Bone marrow (tissue), 2 donors: ENCODE measurements around the gene SMC6.

ENCODE experiments used
- DNase-seq, 2 donors: peaks; one replicate each; lab custom pipeline; 2025; lab: John Stamatoyannopoulos, UW

SMC6 gene

DNA sequence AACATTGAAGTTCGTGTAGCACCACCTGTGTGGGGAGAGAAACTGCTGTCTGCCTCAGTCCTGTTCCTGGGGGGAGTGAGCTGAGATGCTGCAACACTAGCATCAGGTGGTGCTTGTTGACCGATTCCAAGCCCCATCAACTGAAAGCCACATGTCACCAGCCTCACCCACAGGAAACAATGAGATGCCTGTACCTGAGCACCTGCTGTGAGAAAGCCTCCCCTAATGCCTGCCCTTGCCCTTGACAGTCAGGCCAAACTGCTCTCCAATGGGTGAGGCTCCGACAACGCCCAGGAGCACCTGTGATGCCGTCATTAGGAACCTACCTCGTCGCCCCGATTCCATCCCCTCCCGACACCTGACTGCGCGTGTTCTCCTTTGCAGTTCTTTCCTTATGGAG is 104.6 kb downstream of the SMC6 start:
- DNase-seq = no peak

DNA sequence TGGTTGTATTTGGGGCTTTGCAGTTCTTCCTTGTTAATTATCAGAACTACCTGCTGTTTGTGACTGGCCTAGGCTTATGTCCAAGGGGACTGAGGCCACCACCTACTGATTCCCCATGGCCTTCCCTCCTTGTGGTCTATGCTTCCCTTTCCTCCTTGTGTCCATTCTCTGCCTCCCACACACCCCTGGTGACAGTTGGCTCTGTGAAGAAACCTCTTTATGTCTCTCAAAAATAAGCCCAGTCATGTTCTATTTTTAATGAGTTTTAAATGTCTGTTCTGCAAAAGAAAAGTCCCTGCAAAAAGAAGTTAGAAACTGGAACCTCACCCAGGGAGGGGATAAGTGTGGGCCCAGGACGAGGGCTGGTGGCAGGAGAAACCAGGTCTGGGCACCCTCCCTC is 105.0 kb downstream of the SMC6 start:
- peak in 1 of 2 donors; percentile 26 for DNase-seq

DNA sequence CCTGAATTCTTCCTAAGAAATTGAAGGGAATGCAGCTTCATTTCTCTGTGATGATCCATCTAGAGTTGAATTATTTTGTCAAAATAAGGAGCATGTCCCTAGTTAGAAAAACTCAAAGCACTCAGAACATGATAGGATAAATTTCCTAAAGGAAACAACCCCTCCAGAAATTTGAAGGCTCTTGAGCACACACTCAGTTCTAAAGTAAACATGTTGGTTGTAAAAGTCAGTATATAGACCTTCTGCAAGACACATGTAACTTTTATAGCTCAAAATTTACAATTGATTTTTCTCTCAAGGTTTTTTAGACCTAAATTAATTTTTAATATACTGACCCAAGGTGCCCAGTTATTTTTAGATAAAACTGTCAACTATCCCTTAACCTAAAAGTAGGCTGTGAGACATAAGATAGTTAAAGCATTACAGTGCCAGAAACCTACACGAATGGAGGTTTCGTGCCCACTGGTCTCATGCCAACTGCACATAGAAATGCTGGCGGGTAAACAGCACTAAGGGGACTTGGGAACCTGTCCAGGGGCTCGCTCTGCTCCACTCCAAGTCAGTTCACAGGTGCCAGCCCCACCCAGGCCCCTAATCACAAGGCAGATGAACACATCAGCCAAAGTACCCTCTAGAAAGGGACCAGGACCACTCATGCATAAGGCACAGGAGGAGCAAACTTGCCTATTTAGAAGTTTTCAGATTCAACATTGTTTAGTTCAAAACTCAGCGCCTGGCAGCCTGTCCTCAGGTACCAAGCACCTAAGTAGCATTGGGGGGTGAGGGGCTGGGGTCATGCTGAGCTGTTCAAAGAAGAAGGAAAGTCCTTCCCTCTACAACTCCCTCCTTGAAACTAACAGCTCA is 106.5 kb downstream of the SMC6 start:
- no peak for DNase-seq

- peak in 1 of 2 donors; percentile 41 for DNase-seq
Measured at GRCh38 chr2:17646081-17646554, 107.5 kb downstream of the SMC6 start.

DNA sequence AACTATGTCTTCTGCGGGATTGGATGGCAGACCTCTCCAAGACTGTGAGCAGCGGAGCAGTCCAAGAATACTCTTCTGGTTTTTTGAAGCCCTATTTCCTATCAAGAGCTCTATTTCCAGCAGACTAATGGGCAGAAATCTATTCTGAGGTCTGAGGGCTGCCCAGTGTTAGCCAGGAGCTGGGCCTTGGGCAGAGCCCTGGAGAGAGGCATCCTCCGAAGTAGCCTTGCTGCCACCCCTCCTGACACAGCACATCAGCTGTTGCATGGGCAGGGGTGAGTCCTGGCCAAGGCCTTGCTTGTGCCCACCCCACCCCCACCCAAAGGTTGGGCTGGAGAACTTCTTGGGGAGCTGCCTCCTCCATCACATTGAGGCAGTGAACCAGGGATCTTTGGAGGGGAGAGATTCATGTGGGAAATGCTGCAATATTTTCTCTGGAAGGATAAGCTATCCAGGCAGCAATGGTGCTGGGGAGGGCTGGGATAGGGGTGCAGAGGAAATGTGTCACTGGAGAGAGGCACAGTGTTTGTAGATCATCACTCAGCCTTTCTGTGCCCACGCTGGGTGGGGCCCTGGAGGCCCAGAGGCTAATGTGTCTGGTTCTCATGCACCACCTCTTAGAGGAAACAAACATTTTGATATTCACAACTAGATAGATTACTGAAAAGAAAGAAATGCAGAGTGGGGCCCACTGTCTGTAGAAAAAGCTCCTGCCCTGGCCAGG is 108.5 kb downstream of the SMC6 start:
- DNase-seq = no peak

DNA sequence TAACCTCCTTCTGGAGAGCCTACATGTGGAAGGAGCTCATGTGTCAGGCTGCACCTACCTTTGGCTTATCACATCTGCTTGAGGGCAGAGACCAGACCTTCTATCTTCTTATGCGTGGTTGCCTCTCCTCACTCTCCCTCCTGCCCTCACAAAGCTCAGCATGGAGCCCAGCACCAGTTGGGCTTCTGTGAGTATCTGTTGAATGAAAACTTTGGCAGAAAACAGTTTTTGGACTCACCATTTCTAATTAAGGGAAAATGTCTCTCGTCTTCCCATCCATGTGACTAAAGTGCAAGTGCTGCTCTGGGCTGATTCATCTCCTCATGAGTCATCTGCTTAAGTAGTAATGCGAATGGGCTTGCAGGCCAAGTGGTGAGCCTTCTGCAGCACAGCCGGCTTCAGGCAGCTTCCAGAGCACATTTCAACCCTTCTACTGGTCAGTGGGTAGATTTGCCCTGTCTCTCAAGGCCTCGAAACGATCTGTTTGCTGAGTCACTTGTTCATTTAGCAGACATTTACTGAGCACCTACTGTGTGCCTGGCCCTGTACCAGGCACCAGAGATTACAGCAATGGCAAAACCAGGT is 110.5 kb downstream of the SMC6 start:
- DNase-seq = peak in 1 of 2 donors; percentile 7

- DNase-seq = no peak
Measured at GRCh38 chr2:17640406-17640805, 113.2 kb downstream of the SMC6 start.

- DNase-seq = no peak
Measured at GRCh38 chr2:17638196-17638743, 115.3 kb downstream of the SMC6 start.

- no peak for DNase-seq
Measured at GRCh38 chr2:17637131-17637906, 116.3 kb downstream of the SMC6 start.

- DNase-seq = no peak
Measured at GRCh38 chr2:17636257-17636656, 117.4 kb downstream of the SMC6 start.

GRCh38 chr2:17634997-17635396 is 118.6 kb downstream of the SMC6 start:
- no peak for DNase-seq

- no peak for DNase-seq
Measured at GRCh38 chr2:17630089-17630488, 123.5 kb downstream of the SMC6 start.

DNA sequence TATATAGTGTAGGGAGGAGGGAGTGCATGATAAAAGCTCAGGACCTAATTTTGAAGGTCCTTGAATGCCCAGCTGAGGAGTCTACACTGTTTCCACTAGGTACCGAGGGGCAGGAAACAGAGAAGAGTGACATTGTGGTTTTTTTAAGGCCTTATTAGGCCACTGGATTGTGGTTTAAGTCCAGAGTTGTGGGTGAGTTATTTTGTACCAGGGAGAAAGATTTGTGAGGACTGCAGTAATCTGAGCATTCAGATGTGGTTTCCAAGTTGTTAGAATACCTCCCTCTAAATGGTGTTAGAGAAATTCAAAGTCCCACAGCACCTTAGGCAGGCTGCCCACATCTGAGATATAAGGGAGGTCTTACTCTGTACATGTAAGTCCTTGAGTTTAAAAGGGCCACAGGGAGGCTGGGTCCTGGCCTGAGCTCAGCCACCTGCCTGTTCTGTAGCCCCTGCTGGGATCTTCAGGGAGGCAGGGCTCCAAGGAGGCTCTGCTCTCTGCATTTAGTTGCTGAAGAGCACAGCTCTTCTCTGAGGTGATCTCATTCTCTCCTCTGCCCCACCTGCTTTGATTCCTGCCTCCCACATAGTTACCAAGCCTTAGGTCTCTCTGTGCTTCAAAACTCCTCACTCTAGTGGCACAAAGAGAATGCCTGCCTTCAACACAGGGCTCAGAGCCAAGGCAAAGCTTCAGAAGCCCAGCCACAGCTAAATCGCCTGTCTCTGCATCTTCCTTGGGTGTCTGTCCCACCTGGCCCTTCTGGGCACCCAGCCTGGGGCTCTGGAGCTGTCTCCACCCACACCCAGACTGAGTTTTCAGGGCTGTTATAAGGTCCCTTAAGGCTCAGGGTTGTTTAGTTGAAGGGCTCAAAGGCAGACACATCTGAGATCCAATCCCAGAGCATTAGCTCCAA is 125.0 kb downstream of the SMC6 start:
- no peak for DNase-seq

GRCh38 chr2:17627434-17627833 is 126.2 kb downstream of the SMC6 start:
- DNase-seq = no peak

DNA sequence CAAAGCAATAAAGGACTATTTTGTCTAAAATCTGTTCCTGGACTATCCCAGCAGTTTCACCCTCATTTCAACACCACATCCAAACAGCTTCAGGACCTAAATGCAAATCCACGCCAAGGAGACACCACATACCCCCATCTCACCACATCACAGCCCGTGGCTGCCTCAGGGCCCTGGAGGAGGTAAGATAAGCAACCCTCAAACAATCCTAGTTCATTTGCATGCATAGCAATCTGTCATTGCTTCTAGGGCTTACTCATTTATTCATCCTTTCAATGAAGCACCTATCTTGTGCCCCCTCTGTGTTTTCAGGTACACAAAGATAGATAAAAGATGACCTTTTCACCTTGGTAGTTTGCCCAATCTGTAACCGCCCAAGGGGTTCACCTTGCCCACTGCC is 126.6 kb downstream of the SMC6 start:
- no peak for DNase-seq

DNA sequence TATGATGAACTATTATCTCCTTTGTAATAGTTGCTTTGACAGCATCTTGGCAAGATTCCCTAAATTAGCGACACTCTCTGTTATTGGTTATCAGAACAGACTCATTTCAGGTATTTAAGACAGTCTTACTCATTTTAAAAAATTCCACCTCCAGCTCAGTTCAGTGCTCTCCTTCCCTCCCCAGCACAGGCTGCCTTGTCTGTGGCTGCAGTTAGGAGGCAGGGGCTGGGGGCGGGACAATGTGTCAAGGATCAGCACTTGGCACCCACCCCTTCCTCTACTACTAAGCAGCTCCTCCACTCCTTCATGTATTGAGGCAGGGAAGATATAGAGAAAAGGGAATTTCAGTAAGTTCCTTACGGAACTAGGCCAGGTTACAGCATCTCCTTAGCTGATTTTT is 128.2 kb downstream of the SMC6 start:
- DNase-seq = no peak

DNA sequence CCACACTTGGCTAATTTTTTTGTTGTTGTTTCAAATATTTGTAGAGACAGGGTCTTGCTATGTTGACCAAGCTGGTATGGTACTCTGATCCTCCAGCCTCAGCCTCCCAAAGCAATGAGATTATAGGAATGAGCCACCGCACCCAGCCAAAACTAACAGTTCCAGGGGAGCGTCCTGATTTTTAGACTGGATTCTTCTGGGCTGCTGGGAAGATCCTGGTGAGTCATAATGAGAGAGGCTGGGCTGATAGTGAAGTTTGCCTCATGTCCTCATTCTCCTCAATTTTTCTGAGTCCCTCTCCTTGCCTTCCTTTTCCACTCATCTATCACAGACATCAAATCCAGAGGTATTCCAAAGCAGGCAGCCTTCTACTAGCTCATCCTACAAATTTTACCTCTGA is 131.8 kb downstream of the SMC6 start:
- DNase-seq = no peak

DNA sequence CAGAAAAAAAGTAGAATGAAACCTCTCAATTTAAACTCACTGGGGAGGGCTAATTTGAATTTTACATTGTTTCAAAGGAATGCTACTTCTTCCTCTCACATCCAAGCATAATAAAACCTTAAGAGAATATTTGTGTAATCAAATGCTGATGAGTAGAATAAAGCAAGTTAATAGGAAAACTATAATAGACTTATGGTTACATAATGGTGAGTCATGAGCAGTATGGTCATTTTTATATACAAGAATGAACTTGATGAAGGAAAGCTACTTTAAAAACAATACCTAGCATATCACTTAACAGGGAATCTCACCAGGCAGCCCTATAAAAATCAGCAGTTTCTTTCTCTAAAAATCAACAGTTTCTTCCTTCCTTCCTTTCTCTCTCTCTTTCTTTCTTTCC is 132.8 kb downstream of the SMC6 start:
- no peak for DNase-seq

GRCh38 chr2:17620280-17620679 is 133.3 kb downstream of the SMC6 start:
- no peak for DNase-seq

DNA sequence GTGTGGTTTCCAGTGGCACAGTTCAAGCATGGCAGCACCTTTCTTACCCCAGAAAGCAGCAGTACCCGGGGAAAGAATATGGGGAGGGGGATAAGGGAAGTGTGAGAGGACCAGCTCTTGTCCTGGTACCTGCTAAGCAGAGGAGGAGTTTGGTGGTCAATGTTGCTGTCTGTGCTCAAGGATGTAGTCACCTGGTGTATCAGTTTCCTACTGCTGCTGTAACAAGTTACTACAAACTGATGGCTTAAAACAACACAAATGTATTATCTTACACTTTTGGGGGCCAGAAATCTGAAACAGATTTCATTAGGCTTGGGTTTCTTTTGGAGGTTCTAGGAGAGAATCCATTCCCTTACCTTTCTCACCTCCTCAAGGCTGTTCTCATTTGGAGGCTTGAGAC is 135.7 kb downstream of the SMC6 start:
- DNase-seq = no peak

DNA sequence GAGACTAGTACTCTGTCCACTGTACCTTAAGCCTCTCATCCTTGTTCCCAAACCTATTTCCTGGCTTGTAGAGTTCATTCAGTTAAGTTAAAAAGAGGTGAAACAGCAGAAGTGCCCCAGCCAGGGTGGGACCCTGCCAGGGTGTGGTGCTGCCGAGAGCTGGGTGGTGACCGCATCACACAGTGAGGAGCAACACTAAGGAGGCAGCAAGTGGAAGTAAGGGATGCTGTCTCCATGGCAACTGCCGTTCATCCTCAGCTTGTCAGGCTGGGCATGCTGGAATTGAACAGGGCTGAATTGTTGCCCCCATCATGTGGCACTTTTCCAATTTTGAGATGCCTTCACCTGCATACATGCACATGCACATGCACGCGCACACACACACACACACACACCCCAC is 136.1 kb downstream of the SMC6 start:
- no peak for DNase-seq
